GM19193 (cell line): ENCODE measurements around the gene LARP1B.
A peak's percentile ranks its signal among the peaks of the same experiment; 100 is the strongest.

Experiments used
- POLR2A ChIP-seq: IDR thresholded peaks from 4 replicates; pipeline ENCODE4 v1.6.1; 2011; ENCODE audit not compliant: insufficient read depth, insufficient read length; ENCODE audit errors: extremely low read depth

The LARP1B gene

GRCh38 chr4:128060699-128061565, at the start of gene LARP1B:
Gene LARP1B (plus strand): TSS chr4:128061312. CDS start chr4:128074952, 13,640 bp downstream.
- peak; percentile 94 for TF ChIP-seq POLR2A

DNA sequence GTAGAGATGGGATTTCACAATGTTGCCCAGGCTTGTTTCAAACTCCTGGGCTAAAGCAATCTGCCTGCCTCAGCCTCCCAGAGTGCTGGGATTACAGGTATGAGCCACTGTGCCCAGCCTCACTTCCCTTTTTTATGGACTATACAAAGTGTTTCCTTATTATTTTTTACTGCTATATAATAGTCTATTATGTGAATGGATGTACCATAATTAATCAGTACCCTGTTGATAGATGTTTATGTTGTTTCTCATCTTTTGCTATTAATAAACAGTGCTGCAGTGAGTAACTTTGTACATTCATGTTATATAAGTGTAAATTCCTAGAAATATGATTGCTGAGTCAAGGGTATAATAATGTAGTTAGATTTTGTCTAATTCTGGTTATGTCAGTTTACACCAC, 35.8 kb upstream of the LARP1B start:
- TF ChIP-seq POLR2A, result no peak

GRCh38 chr4:128029907-128030306, 31.2 kb upstream of the LARP1B start:
- no peak for TF ChIP-seq POLR2A

- no peak for TF ChIP-seq POLR2A
Measured at GRCh38 chr4:128031756-128032384, 29.2 kb upstream of the LARP1B start.

GRCh38 chr4:128039568-128039967, 21.5 kb upstream of the LARP1B start:
- no peak for TF ChIP-seq POLR2A

DNA sequence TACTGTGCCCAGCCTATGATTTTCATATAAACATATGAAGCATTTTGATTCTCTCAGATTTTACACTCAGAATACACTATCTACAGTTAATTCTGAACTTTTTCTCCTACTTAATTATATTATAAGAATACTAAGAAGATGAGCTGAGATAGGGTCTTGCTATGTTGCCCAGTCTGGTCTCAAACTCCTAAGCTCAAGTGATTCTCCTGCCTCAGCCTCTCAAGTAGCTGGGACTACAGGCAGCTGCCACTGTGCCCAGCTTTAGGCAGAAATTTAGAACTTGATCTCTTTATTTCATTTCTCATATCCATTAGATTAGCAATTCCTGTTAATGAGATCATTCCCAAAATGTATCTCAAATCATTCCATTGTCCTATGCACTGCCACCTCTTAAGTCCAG, 4.7 kb upstream of the LARP1B start:
- TF ChIP-seq POLR2A, result no peak

GRCh38 chr4:128060121-128060698, 902 bp upstream of the LARP1B start:
- no peak for TF ChIP-seq POLR2A

DNA sequence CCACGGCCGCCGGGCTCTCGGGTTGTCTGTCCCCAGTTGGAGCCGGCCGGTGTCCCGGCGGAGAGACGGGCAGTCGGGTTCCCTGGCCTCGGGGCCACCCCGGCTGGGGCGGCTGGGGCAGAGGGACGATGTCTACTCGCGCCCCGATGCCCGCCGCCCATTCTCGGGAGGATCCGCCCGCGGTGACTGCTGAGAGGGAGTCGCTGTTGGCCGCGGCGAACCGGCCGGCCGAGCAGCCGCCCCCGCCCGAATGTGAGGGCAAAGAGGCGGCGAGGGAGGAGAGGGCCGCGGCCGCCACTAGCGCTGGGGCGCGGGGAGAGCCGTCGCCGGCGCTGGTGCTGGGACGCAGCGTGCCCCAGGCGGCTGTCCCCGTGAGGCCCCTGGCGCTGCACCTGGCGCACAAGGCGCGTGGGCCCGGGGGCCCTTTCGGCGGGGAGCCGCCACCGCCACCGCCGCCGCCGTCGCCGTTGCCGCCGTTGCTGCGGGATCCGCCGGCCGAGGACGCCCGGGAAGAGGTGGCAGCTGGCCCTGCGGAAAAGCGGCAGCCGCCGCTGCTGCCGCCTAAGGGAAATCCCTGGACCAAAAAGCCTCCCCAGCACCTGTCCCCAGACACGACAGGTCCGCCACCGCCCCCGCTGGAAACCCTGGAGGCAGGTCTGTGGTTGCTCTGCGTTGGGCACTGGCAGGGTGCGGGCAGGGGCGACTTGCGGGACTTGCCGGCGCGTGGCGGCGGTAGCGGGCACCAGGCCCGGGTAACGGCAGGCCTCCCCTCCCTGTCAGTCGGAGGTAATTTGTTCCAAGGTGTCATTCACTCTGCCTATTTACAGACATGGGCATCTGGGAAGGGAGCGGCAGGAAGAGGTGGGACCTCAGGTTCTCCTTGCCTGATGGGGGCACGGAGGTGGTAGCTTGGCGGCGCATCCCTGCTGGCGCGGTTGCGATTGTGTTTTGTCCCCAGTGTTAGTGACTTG, 739 bp downstream of the LARP1B start:
- no peak for TF ChIP-seq POLR2A

- no peak for TF ChIP-seq POLR2A
Measured at GRCh38 chr4:128068918-128069317, 7.8 kb downstream of the LARP1B start.

GRCh38 chr4:128076464-128076863, 15.4 kb downstream of the LARP1B start:
- TF ChIP-seq POLR2A, result no peak

GRCh38 chr4:128107766-128108165, 46.7 kb downstream of the LARP1B start:
- TF ChIP-seq POLR2A, result no peak

DNA sequence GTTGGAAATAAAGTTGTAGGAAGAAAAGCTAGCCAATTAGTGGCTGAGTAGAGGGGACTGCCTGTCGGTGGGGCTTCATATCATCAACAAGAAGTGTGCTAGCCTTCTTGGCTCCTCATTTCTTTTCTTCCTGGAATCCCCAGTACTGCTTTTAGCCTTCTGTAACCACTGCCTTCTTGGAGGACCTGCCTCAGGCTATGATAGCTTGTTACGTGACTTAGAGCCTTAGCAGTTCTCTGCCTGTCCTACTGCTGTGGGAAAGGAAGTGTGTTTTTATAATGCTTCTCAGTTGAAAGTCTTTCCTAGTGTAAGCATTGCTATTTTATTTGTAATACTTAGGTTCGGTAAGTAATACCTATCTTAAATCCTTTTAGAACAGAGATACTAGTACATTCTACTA, 61.9 kb downstream of the LARP1B start:
- TF ChIP-seq POLR2A, result no peak

- TF ChIP-seq POLR2A, result no peak
Measured at GRCh38 chr4:128130621-128131020, 69.5 kb downstream of the LARP1B start.

- TF ChIP-seq POLR2A, result no peak
Measured at GRCh38 chr4:128134925-128135324, 73.8 kb downstream of the LARP1B start.

- no peak for TF ChIP-seq POLR2A
Measured at GRCh38 chr4:128135391-128135790, 74.3 kb downstream of the LARP1B start.
